HL-60/S4 treated with retinoic acid at 250 ng/mL for 4 days and 3 days (cell line): ENCODE measurements around the gene POF1B.

Experiments
- in situ Hi-C: fragments of 300-500 bp; cut with MboI; formaldehyde crosslinking; loops from 2 replicates; pipeline ENCODE4 v1.7.0; 2022; ENCODE audit warnings: low sequenced_read_pairs

POF1B gene

DNA sequence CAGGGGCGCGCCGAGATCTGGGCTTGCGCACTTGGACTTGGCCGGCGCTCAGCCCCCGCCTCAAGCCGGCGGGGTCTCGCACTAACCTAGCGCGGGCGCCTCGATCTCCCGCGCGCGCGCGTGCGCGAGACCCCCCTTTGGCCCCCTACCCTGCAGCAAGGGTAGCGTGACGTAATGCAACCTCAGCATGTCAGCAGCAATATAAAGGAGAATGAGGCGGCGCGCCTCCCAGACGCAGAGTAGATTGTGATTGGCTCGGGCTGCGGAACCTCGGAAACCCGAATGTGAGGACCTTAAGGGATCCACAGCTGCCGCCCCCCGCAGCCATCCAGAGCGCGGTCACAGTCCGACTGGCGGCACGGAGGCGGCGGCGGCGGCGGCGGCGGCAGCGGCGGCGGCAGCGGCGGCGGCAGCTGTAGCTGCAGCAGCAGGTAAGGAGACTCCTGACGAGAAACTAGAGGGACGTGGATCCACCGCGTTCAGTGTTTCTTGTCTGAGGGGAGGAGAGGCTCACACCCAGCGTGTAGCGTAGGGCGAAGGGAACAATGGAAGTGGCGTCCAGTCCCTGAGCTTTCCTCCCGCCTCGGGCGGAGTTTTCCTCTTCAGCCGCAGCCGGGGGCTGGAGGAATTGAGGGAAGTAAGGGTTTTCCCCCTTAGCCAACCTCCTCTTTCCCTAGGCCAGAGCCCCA, 135.6 kb downstream of the POF1B start, which contains the start of the genes SATL1 and ZNF711:
SATL1 (minus strand) TSS at position 19 of the 689 bp plus-strand sequence. CDS start 134,811 bp downstream, outside the sequence.
ZNF711 (plus strand) TSS at position 231 of the 689 bp plus-strand sequence. CDS start 3,582 bp downstream, outside the sequence.
- in situ Hi-C loops: no loop called here

DNA sequence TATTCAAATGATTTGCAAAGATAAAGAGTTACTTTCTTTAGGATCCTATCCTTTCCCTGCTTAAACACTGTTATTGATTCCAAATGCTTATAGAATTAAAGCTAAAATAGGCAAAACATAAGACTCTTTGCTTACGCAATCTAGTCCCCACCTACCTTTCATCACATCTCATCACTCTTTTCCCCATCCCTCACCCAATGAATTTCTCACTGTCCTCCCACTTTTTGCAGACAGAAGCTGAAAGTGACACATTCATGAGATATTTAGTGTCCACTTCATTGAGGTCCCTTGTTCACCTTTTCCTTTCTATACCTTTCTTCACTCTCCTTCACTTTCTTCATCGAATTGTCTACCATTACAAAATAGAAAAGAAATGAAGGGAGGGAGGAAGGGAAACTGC, 136.3 kb downstream of the POF1B start:
- in situ Hi-C loops: no loop called here
